Measurements from ENCODE around the gene DYRK4. TPM values are rescaled to one million over a fixed set of nuclear protein-coding genes. Genes with fewer than 3 reads are reported as not detected.

The DYRK4 gene
- total RNA-seq, 1 donor from 2014 or later, result 20.5 TPM

- Histone ChIP-seq H3K36me3 (peaks cover 16% of the 10 kb centered on the region), H3K27me3 (no peaks in the 10 kb centered on the region), H3F3A (ENCODE audit: low read depth) (peaks cover 5% of the 10 kb centered on the region), H3K9ac (no peak overlapping the region), H2AFZ (replicated peaks) (no peak overlapping the region), H4K20me1 (ENCODE audit: low read depth) (no peaks in the 10 kb centered on the region), H3K4me1 (no peaks in the 10 kb centered on the region), H3K9me3 (ENCODE audit: low read depth) (no peaks in the 10 kb centered on the region), H3K4me2 (no peak overlapping the region), H3K4me3 (no peak overlapping the region), H3K27ac (no peak overlapping the region), H3K79me2 (ENCODE audit: low read depth) (no peaks in the 10 kb centered on the region)
- Mint-ChIP-seq H3K27ac (no peak overlapping the region), H3K4me3 (no peak overlapping the region), H3K36me3 (peaks cover 12% of the 10 kb centered on the region), H3K27me3 (ENCODE audit: insufficient read depth, low read depth) (no peaks in the 10 kb centered on the region), H3K9me3 (no peaks in the 10 kb centered on the region), H3K4me1 (peaks cover 2% of the 10 kb centered on the region)
- DNase-seq (ENCODE audit: low spot score), result no peak
- TF ChIP-seq EZH2 (IDR thresholded peaks at IDR 0.05) (no peak), EZH2phosphoT487 (IDR thresholded peaks at IDR 0.05) (no peak), CTCF (IDR thresholded peaks at IDR 0.05) (no peak)
These were observed 9.8 kb upstream of the DYRK4 start for GRCh38 chr12:4552191-4552590.

GRCh38 chr12:4553943-4554342 lies 8.1 kb upstream of the DYRK4 start:
- Mint-ChIP-seq H3K36me3 (peaks cover 8% of the 10 kb centered on the region), H3K9me3 (no peaks in the 10 kb centered on the region), H3K27me3 (ENCODE audit: insufficient read depth, low read depth) (no peaks in the 10 kb centered on the region), H3K4me3 (no peak overlapping the region), H3K27ac (no peak overlapping the region), H3K4me1 (peaks cover 2% of the 10 kb centered on the region)
- peaks cover 12% of the 10 kb centered on the region for H3K36me3 ChIP-seq
- H3K4me3 ChIP-seq, result no peak overlapping the region
- no peaks in the 10 kb centered on the region for H3K27me3 ChIP-seq
- no peak for TF ChIP-seq EZH2 (IDR thresholded peaks at IDR 0.05)
- TF ChIP-seq EZH2phosphoT487 (IDR thresholded peaks at IDR 0.05), result no peak
- TF ChIP-seq CTCF (IDR thresholded peaks at IDR 0.05), result no peak
- no peak overlapping the region for H3K4me2 ChIP-seq
- no peak overlapping the region for H3K27ac ChIP-seq
- peaks cover 5% of the 10 kb centered on the region for H3F3A ChIP-seq (ENCODE audit: low read depth)
- no peaks in the 10 kb centered on the region for H4K20me1 ChIP-seq (ENCODE audit: low read depth)
- H3K9me3 ChIP-seq (ENCODE audit: low read depth), result no peaks in the 10 kb centered on the region
- no peak overlapping the region for H2AFZ ChIP-seq (replicated peaks)
- H3K79me2 ChIP-seq (ENCODE audit: low read depth), result no peaks in the 10 kb centered on the region
- no peak for DNase-seq (ENCODE audit: low spot score)
- no peak overlapping the region for H3K9ac ChIP-seq
- H3K4me1 ChIP-seq, result no peaks in the 10 kb centered on the region

- DNase-seq (ENCODE audit: low spot score), result no peak
- Histone ChIP-seq H3K9ac (no peak overlapping the region), H3K27me3 (no peaks in the 10 kb centered on the region), H3K36me3 (peaks cover 12% of the 10 kb centered on the region), H4K20me1 (ENCODE audit: low read depth) (no peaks in the 10 kb centered on the region), H3K9me3 (ENCODE audit: low read depth) (no peaks in the 10 kb centered on the region), H3F3A (ENCODE audit: low read depth) (peaks cover 7% of the 10 kb centered on the region), H3K4me2 (no peak overlapping the region), H3K4me1 (no peaks in the 10 kb centered on the region), H3K27ac (no peak overlapping the region), H2AFZ (replicated peaks) (no peak overlapping the region), H3K4me3 (no peak overlapping the region), H3K79me2 (ENCODE audit: low read depth) (no peaks in the 10 kb centered on the region)
- TF ChIP-seq EZH2 (IDR thresholded peaks at IDR 0.05) (no peak), CTCF (IDR thresholded peaks at IDR 0.05) (no peak), EZH2phosphoT487 (IDR thresholded peaks at IDR 0.05) (no peak)
- H3K4me3 Mint-ChIP-seq, result no peak overlapping the region
- no peaks in the 10 kb centered on the region for H3K27me3 Mint-ChIP-seq (ENCODE audit: insufficient read depth, low read depth)
- peaks cover 8% of the 10 kb centered on the region for H3K36me3 Mint-ChIP-seq
- no peaks in the 10 kb centered on the region for H3K9me3 Mint-ChIP-seq
- no peak overlapping the region for H3K27ac Mint-ChIP-seq
- H3K4me1 Mint-ChIP-seq, result peaks cover 2% of the 10 kb centered on the region
These were observed 6.2 kb upstream of the DYRK4 start for GRCh38 chr12:4555804-4556203.

All from neural progenitor cell (in vitro differentiated cells).